Activated CD8-positive, alpha-beta memory T cell treated with anti-CD3 and anti-CD28 coated beads for 1 hour (primary cell): ENCODE measurements around the gene OR2H1.

Source experiments
- DNase-seq, 2 donors: peaks; one replicate each; pipeline ENCODE4 v3.0.0-alpha.2; 2020; ENCODE audit warnings: low read depth in 1 of 2; ENCODE audit errors: extremely low read depth in 1 of 2

Gene OR2H1

GRCh38 chr6:29509239-29509638, 52.3 kb downstream of the OR2H1 start:
- no peak for DNase-seq

DNA sequence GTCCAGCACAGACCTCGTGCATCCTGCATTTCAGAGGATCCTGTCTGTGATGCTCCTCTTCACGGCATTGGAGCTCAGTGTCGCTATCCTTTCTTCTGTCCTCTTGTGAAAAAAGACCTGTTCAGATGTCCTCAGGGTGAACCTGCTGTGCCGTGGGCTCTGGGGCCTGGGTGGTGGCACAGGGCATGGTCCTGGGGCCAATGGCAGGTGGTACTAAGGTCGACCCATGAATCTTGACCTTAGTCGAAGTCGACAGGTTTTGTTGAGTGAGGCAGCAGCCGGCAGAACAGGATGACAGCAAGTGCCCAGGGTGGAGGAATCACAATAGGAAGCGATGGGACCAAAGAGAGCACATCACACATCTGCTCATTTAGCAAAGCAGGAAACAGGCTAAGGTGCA, 52.8 kb downstream of the OR2H1 start:
- no peak for DNase-seq

DNA sequence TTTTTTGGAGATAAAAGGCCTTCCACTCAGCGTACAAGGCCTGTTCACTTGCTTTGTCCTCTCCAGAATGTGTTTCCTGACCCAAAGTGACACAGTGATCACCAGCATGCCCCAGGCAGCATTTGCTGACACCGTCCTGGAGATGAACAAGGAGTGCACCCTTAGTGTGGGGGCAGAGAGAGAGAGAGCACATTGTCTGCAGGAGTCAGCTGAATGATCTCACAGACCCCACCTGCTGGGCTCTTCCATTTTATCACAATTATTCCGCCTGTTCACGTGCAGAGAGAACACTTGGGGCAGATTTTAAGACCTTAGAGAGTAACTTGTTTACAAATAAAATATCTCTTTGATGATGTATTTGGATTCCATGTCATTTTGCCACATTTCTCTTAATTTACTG, 53.2 kb downstream of the OR2H1 start:
- DNase-seq = no peak

GRCh38 chr6:29510746-29511300, 53.9 kb downstream of the OR2H1 start:
- DNase-seq = no peak
